ENCODE results near the gene CCL24. TPM values are rescaled to one million over a fixed set of nuclear protein-coding genes. Genes with fewer than 3 reads are reported as not detected.
"Not testable (repeated sequence)": the region's sequence is repeated elsewhere in the genome, so short reads cannot be mapped to it uniquely, and the experiment has no call there.

Gene CCL24
- total RNA-seq, result not detected

- H3K9me3 ChIP-seq, result no peaks in the 10 kb centered on the region
- intact Hi-C loops (cut with DNase I), result no loop called here
- TF ChIP-seq POLR2AphosphoS5 (IDR thresholded peaks at IDR 0.05; ENCODE audit: insufficient read depth in 1 of 2, low read depth in 1 of 2) (no peak), POLR2A (IDR thresholded peaks at IDR 0.05) (no peak), CTCF (IDR thresholded peaks at IDR 0.05) (no peak)
- no peaks in the 10 kb centered on the region for H3K27me3 ChIP-seq
- DNase-seq (ENCODE audit: extremely low spot score in 2 of 2), result no peak
- H3K36me3 ChIP-seq, result no peaks in the 10 kb centered on the region
- no peaks in the 10 kb centered on the region for H3K4me1 ChIP-seq
- H3K4me3 ChIP-seq, result no peak within 1 kb of the TSS
- no peak within 1 kb of the TSS for H3K27ac ChIP-seq
Observed at GRCh38 chr7:75813781-75814236, at the start of gene CCL24. TSS of gene CCL24 (minus strand) at chr7:75813806. CDS start at chr7:75813715, 91 bp downstream.

GRCh38 chr7:75861636-75862035 lies 48.0 kb upstream of the CCL24 start:
- intact Hi-C loops (cut with DNase I), result no loop called here
- TF ChIP-seq POLR2A (IDR thresholded peaks at IDR 0.05) (no peak), CTCF (IDR thresholded peaks at IDR 0.05) (no peak), POLR2AphosphoS5 (IDR thresholded peaks at IDR 0.05; ENCODE audit: insufficient read depth in 1 of 2, low read depth in 1 of 2) (no peak)
- no peaks in the 10 kb centered on the region for H3K27me3 ChIP-seq
- no peak overlapping the region for H3K27ac ChIP-seq
- DNase-seq (ENCODE audit: extremely low spot score in 2 of 2), result no peak
- H3K4me1 ChIP-seq, result no peaks in the 10 kb centered on the region
- H3K36me3 ChIP-seq, result no peaks in the 10 kb centered on the region
- no peak overlapping the region for H3K4me3 ChIP-seq
- H3K9me3 ChIP-seq, result no peaks in the 10 kb centered on the region

GRCh38 chr7:75858410-75858809 lies 44.8 kb upstream of the CCL24 start:
- no peak for DNase-seq (ENCODE audit: extremely low spot score in 2 of 2)
- Histone ChIP-seq H3K27ac (no peak overlapping the region), H3K27me3 (no peaks in the 10 kb centered on the region), H3K36me3 (no peaks in the 10 kb centered on the region), H3K4me3 (no peak overlapping the region), H3K9me3 (no peaks in the 10 kb centered on the region), H3K4me1 (no peaks in the 10 kb centered on the region)
- intact Hi-C loops (cut with DNase I), result no loop called here
- no peak for TF ChIP-seq CTCF (IDR thresholded peaks at IDR 0.05)
- TF ChIP-seq POLR2A (IDR thresholded peaks at IDR 0.05), result no peak
- no peak for TF ChIP-seq POLR2AphosphoS5 (IDR thresholded peaks at IDR 0.05; ENCODE audit: insufficient read depth in 1 of 2, low read depth in 1 of 2)

- H3K27ac ChIP-seq, result no peak overlapping the region
- H3K36me3 ChIP-seq, result no peaks in the 10 kb centered on the region
- no peak overlapping the region for H3K4me3 ChIP-seq
- intact Hi-C loops (cut with DNase I), result no loop called here
- no peak for DNase-seq (ENCODE audit: extremely low spot score in 2 of 2)
- no peaks in the 10 kb centered on the region for H3K4me1 ChIP-seq
- H3K27me3 ChIP-seq, result no peaks in the 10 kb centered on the region
- no peak for TF ChIP-seq CTCF (IDR thresholded peaks at IDR 0.05)
- TF ChIP-seq POLR2A (IDR thresholded peaks at IDR 0.05), result no peak
- no peak for TF ChIP-seq POLR2AphosphoS5 (IDR thresholded peaks at IDR 0.05; ENCODE audit: insufficient read depth in 1 of 2, low read depth in 1 of 2)
- no peaks in the 10 kb centered on the region for H3K9me3 ChIP-seq
Observed at GRCh38 chr7:75856536-75856935, 42.9 kb upstream of the CCL24 start.

- H3K4me3 ChIP-seq; intact Hi-C loops (cut with DNase I); H3K4me1 ChIP-seq; H3K27ac ChIP-seq; DNase-seq (ENCODE audit: extremely low spot score in 2 of 2); H3K9me3 ChIP-seq; H3K36me3 ChIP-seq; H3K27me3 ChIP-seq: not testable (repeated sequence)
Observed at GRCh38 chr7:75854813-75855345, 41.3 kb upstream of the CCL24 start.
